ENCODE results near the gene CSTF3.

DNA sequence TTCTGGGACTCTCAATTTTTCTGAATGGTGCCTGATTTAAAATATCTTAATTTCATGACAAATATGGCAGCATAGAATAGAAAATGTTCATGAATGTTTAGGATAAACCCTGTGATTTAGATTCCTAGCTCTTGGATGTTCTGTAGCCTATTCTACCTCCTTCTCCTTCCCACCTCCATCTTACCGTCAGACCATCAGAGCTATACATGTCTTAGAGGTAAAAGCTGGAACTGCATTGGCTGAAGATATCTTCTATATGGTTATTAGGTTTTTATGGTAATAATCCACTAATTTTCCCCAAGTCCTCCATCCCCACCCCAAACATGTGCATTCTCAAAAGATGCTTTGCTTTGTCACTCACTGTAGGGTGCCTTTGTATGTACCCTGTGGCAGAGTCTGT is 46.9 kb upstream of the CSTF3 start:
- TF ChIP-seq, protein P1, sequence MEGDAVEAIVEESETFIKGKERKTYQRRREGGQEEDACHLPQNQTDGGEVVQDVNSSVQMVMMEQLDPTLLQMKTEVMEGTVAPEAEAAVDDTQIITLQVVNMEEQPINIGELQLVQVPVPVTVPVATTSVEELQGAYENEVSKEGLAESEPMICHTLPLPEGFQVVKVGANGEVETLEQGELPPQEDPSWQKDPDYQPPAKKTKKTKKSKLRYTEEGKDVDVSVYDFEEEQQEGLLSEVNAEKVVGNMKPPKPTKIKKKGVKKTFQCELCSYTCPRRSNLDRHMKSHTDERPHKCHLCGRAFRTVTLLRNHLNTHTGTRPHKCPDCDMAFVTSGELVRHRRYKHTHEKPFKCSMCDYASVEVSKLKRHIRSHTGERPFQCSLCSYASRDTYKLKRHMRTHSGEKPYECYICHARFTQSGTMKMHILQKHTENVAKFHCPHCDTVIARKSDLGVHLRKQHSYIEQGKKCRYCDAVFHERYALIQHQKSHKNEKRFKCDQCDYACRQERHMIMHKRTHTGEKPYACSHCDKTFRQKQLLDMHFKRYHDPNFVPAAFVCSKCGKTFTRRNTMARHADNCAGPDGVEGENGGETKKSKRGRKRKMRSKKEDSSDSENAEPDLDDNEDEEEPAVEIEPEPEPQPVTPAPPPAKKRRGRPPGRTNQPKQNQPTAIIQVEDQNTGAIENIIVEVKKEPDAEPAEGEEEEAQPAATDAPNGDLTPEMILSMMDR (IDR thresholded peaks at IDR 0.05; ENCODE audit: borderline replicate concordance, extremely low read depth, low read length, poor library complexity, severe bottlenecking): no peak
- no peak for TF ChIP-seq EZH2 (IDR thresholded peaks at IDR 0.05; ENCODE audit: borderline replicate concordance, low read depth, low read length, severe bottlenecking)

Data from DND-41 (cell line).